HepG2 (cell line): ENCODE data around the gene ZNF606. TPM values are rescaled to one million over a fixed set of nuclear protein-coding genes. Genes with fewer than 3 reads are reported as not detected.
A peak's percentile ranks its signal among the peaks of the same experiment; 100 is the strongest.

Source experiments
- ARNT ChIP-seq: fragments of 450-650 bp; IDR thresholded peaks from 2 replicates; pipeline ENCODE4 v1.6.1; 2017
- CHD4 ChIP-seq: fragments of 200-600 bp; sonication (generic); IDR thresholded peaks from 2 replicates; pipeline ENCODE4 v1.7.0; 2017; ENCODE audit warnings: mild to moderate bottlenecking, low read length, borderline replicate concordance
- DR1 ChIP-seq: sonication (generic); formaldehyde crosslinking; IDR thresholded peaks from 2 replicates; pipeline ENCODE4 v1.8.0; 2021; ENCODE audit warnings: mild to moderate bottlenecking, missing genetic modification reagents, inconsistent platforms
- GMEB2 ChIP-seq: IDR thresholded peaks from 2 replicates; pipeline ENCODE4 v1.6.1; 2016; ENCODE audit warnings: missing biosample characterization, missing genetic modification reagents, low read depth
- HES4 ChIP-seq: sonication (generic); formaldehyde crosslinking; IDR thresholded peaks from 2 replicates; pipeline ENCODE4 v1.9.0; 2021; ENCODE audit warnings: mild to moderate bottlenecking, missing genetic modification reagents, borderline replicate concordance
- NCOA1 ChIP-seq: sonication (generic); formaldehyde crosslinking; IDR thresholded peaks from 2 replicates; pipeline ENCODE4 v1.9.0; 2021; ENCODE audit warnings: missing genetic modification reagents
- PBX2 ChIP-seq: IDR thresholded peaks from 2 replicates; pipeline ENCODE4 v1.6.1; 2016; ENCODE audit warnings: control low read depth
- RAD21 ChIP-seq: fragments of 450-650 bp; formaldehyde crosslinking; IDR thresholded peaks from 2 replicates; pipeline ENCODE4 v1.5.0; 2020; ENCODE audit warnings: mild to moderate bottlenecking
- RFX5 ChIP-seq: IDR thresholded peaks from 2 replicates; pipeline ENCODE4 v1.6.1; 2011; ENCODE audit warnings: low read depth, low read length, improper control_type of control experiment
- SP2 ChIP-seq: sonication (generic); formaldehyde crosslinking; IDR thresholded peaks from 2 replicates; pipeline ENCODE4 v1.5.1; 2020; ENCODE audit warnings: mild to moderate bottlenecking, missing genetic modification reagents
- TARDBP ChIP-seq: sonication (generic); formaldehyde crosslinking; IDR thresholded peaks from 2 replicates; pipeline ENCODE4 v1.8.0; 2022; ENCODE audit warnings: mild to moderate bottlenecking, missing genetic modification reagents
- ZNF30 ChIP-seq: sonication (generic); formaldehyde crosslinking; IDR thresholded peaks from 2 replicates; pipeline ENCODE4 v1.5.0; 2020; ENCODE audit warnings: mild to moderate bottlenecking, missing genetic modification reagents
- ZNF34 ChIP-seq: sonication (generic); formaldehyde crosslinking; IDR thresholded peaks from 2 replicates; pipeline ENCODE4 v1.4.0; 2020; ENCODE audit warnings: mild to moderate bottlenecking, missing genetic modification reagents, borderline replicate concordance
- ZNF362 ChIP-seq: sonication (generic); formaldehyde crosslinking; IDR thresholded peaks from 2 replicates; pipeline ENCODE4 v1.4.0; 2020; ENCODE audit warnings: missing genetic modification reagents, mild to moderate bottlenecking, borderline replicate concordance
- ZNF512B ChIP-seq: sonication (generic); formaldehyde crosslinking; IDR thresholded peaks from 2 replicates; pipeline ENCODE4 v1.5.1; 2020; ENCODE audit warnings: missing genetic modification reagents, mild to moderate bottlenecking, borderline replicate concordance
- ZNF563 ChIP-seq: sonication (generic); formaldehyde crosslinking; IDR thresholded peaks from 2 replicates; pipeline ENCODE4 v1.8.0; 2022; ENCODE audit warnings: mild to moderate bottlenecking, moderate library complexity, missing genetic modification reagents
- ZNF598 ChIP-seq: sonication (generic); formaldehyde crosslinking; IDR thresholded peaks from 2 replicates; pipeline ENCODE4 v1.5.1; 2020; ENCODE audit warnings: mild to moderate bottlenecking, missing genetic modification reagents, borderline replicate concordance
- ZNF605 ChIP-seq: sonication (generic); formaldehyde crosslinking; IDR thresholded peaks from 2 replicates; pipeline ENCODE4 v1.8.0; 2022; ENCODE audit warnings: mild to moderate bottlenecking, missing genetic modification reagents
- ZNF777 ChIP-seq: sonication (generic); formaldehyde crosslinking; IDR thresholded peaks from 2 replicates; pipeline ENCODE4 v1.4.0; 2020; ENCODE audit warnings: missing genetic modification reagents
- ZNF788 ChIP-seq: sonication (generic); formaldehyde crosslinking; IDR thresholded peaks from 2 replicates; pipeline ENCODE4 v1.5.0; 2020; ENCODE audit warnings: mild to moderate bottlenecking, missing genetic modification reagents, borderline replicate concordance
- ZNF816 ChIP-seq: sonication (generic); formaldehyde crosslinking; IDR thresholded peaks from 2 replicates; pipeline ENCODE4 v1.8.0; 2022; ENCODE audit warnings: missing genetic modification reagents, mild to moderate bottlenecking, borderline replicate concordance
- ZSCAN21 ChIP-seq: sonication (generic); formaldehyde crosslinking; IDR thresholded peaks from 2 replicates; pipeline ENCODE4 v1.8.0; 2022; ENCODE audit warnings: mild to moderate bottlenecking, missing genetic modification reagents, moderate library complexity, borderline replicate concordance
- polyA plus RNA-seq, 8 experiments: library from polyadenylated mRNA; depleted of rRNA in 3 of 8; stranded (reverse) in 7 of 8; unstranded in 1 of 8; fragments of >200 nt; fragmentation: Illumina TruSeq in 4 of 8; extraction: Trizol in 4 of 8; gene quantifications; 2 replicates each; pipeline versions ENCODE4 v1.2.1 to v1.2.3, GENCODE V29; 2011 to 2016; ENCODE audit warnings: low read depth in 4 of 8, missing spikeins in 1 of 8, mixed read lengths in 1 of 8; ENCODE audit not compliant: insufficient read depth in 1 of 8
- total RNA-seq, 5 experiments: library from RNA; depleted of rRNA; stranded (reverse); fragments of >200 nt; fragmentation: Illumina TruSeq; extraction: Trizol; gene quantifications; 2 replicates each; pipeline ENCODE4 v1.2.3, GENCODE V29; 2016; ENCODE audit warnings: low read depth in 1 of 5

Gene ZNF606
- total and polyA plus RNA-seq, 2 of the 13 experiments (the other 11 are each of a cell fraction or from before 2014, with no cell fraction given), result 4.2 to 14.8 TPM

GRCh38 chr19:57947419-57948134, 55.0 kb downstream of the ZNF606 start, which contains the start of gene ZNF256 (continued):
- TF ChIP-seq CHD4 (peak; percentile 38; the same call in 1 of the 2 replicates), ZNF788 (CRISPR knock-in tag) (peak; percentile 60; the same call in 1 of the 2 replicates), ZSCAN21 (CRISPR knock-in tag) (0 out of 2 replicates have a peak, but pooled peaks have one; percentile 56), ZNF30 (CRISPR knock-in tag) (no peak), RAD21 (CRISPR knock-in tag) (0 out of 2 replicates have a peak, but pooled peaks have one; percentile 36), ZNF512B (CRISPR knock-in tag) (no peak), NCOA1 (0 out of 2 replicates have a peak, but pooled peaks have one; percentile 62), ZNF816 (CRISPR knock-in tag) (peak; percentile 51; the same call in 1 of the 2 replicates), SP2 (CRISPR knock-in tag) (peak; percentile 84), ZNF34 (0 out of 2 replicates have a peak, but pooled peaks have one; percentile 54), ZNF362 (peak; percentile 53; the same call in 1 of the 2 replicates), RFX5 (no peak), ZNF605 (CRISPR knock-in tag) (peak; percentile 80; the same call in 1 of the 2 replicates), HES4 (CRISPR knock-in tag) (peak; percentile 45; the same call in 1 of the 2 replicates), ARNT (no peak), GMEB2 (CRISPR knock-in tag) (peak; percentile 70), ZNF598 (CRISPR knock-in tag) (0 out of 2 replicates have a peak, but pooled peaks have one; percentile 53), ZNF563 (CRISPR knock-in tag) (peak; percentile 65; the same call in 1 of the 2 replicates), ZNF777 (CRISPR knock-in tag) (peak; percentile 48; the same call in 1 of the 2 replicates), DR1 (CRISPR knock-in tag) (peak; percentile 25; the same call in 1 of the 2 replicates), PBX2 (CRISPR knock-in tag) (0 out of 2 replicates have a peak, but pooled peaks have one; percentile 14), TARDBP (CRISPR knock-in tag) (peak; percentile 70; the same call in 1 of the 2 replicates)
